K562 (cell line): ENCODE measurements around the gene CSF1. TPM values are rescaled to one million over a fixed set of nuclear protein-coding genes. Genes with fewer than 3 reads are reported as not detected.
A peak's percentile ranks its signal among the peaks of the same experiment; 100 is the strongest.

Source experiments
- ATAC-seq: fragments of 200-7000 bp; cut with Tn5 transposase; 3 replicates; pipeline ENCODE4 v1.9.1; 2020; ENCODE audit warnings: moderate library complexity
- BruUV-seq: library from RNA; stranded (reverse); fragments of 400-500 nt; replicated peaks from 2 replicates; lab custom pipeline; 2021; lab: Mats Ljungman, UMichigan
- CTCF ChIA-PET: fragments of 300-600 bp; formaldehyde crosslinking; extraction: SDS; loops from one replicate; lab custom pipeline; 2021; ENCODE audit warnings: low intra/inter-chr PET ratio; lab: Yijun Ruan, JAX
- POLR2A ChIA-PET: fragments of 300-600, 350-650 bp; sonication (Branson Sonifier 250); formaldehyde crosslinking; extraction: SDS; loops from one replicate; lab custom pipeline; 2021; ENCODE audit warnings: antibody characterized with exemption, inconsistent platforms; lab: Yijun Ruan, JAX
- DNase-seq, 4 experiments: peaks; one replicate each; pipeline versions ENCODE4 v3.0.0 to v3.0.0-alpha.2; 2011 to 2018; ENCODE audit warnings: low spot score in 3 of 4, mixed read lengths in 3 of 4; ENCODE audit errors: extremely low read depth in 1 of 4
- FAIRE-seq: peaks from 2 replicates; lab custom pipeline; 2011; peaks lifted over from hg19 to GRCh38; lab: Jason Lieb, UNC
- H2AFZ ChIP-seq: 2 replicates; pipeline ENCODE4 v1.6.0; 2011; ENCODE audit warnings: low read depth, low read length, control low read depth, inconsistent platforms
- H3K27ac ChIP-seq: fragments of 200-600 bp; 3 replicates; pipeline ENCODE4 v1.8.0; 2011; ENCODE audit warnings: low read depth, mild to moderate bottlenecking, control low read depth, inconsistent platforms, low read length, moderate library complexity, mixed read lengths; ENCODE audit errors: extremely low read depth
- H3K27me3 ChIP-seq, 2 experiments: fragments of 300-600 bp in 1 of 2; 2 replicates in 1 of 2; 3 replicates in 1 of 2; pipeline versions ENCODE4 v1.6.0 to v1.8.0; 2011; ENCODE audit warnings: inconsistent platforms in 2 of 2, low read length in 2 of 2, mild to moderate bottlenecking in 1 of 2, mixed read lengths in 1 of 2, moderate library complexity in 1 of 2; ENCODE audit not compliant: control insufficient read depth in 2 of 2, insufficient read depth in 2 of 2
- H3K36me3 ChIP-seq: fragments of 300-600 bp; 3 replicates; pipeline ENCODE4 v1.8.0; 2011; ENCODE audit warnings: mild to moderate bottlenecking, low read length, inconsistent platforms; ENCODE audit not compliant: control insufficient read depth, insufficient read depth
- H3K4me1 ChIP-seq, 2 experiments: fragments of 200-600 bp in 1 of 2; replicated peaks in 1 of 2; 2 replicates in 1 of 2; 3 replicates in 1 of 2; pipeline versions ENCODE4 v1.5.1 to v1.8.0; 2011; ENCODE audit warnings: inconsistent platforms in 2 of 2, low read length in 2 of 2, mild to moderate bottlenecking in 1 of 2, mixed read lengths in 1 of 2, moderate library complexity in 1 of 2; ENCODE audit not compliant: control insufficient read depth in 2 of 2, insufficient read depth in 2 of 2
- H3K4me2 ChIP-seq: 2 replicates; pipeline ENCODE4 v1.6.1; 2011; ENCODE audit warnings: low read length, control low read depth, inconsistent platforms, mixed read lengths; ENCODE audit not compliant: insufficient read depth
- H3K4me3 ChIP-seq: fragments of 200-600 bp; sonication (generic), shearing (Covaris generic); 2 replicates; pipeline ENCODE4 v1.5.1; 2016; ENCODE audit warnings: control low read depth, inconsistent platforms
- H3K79me2 ChIP-seq: fragments of 200-600 bp; 3 replicates; pipeline ENCODE4 v1.8.0; 2011; ENCODE audit warnings: low read length, inconsistent platforms; ENCODE audit not compliant: control insufficient read depth, insufficient read depth
- H3K9ac ChIP-seq, 2 experiments: 2 replicates each; pipeline versions ENCODE4 v1.6.0 to v1.6.1; 2011; ENCODE audit warnings: low read depth in 2 of 2, low read length in 2 of 2, control low read depth in 1 of 2, inconsistent platforms in 1 of 2, mild to moderate bottlenecking in 1 of 2, mixed read lengths in 1 of 2; ENCODE audit not compliant: insufficient read depth in 1 of 2
- H3K9me1 ChIP-seq: one replicate; pipeline ENCODE4 v1.6.0; 2011; ENCODE audit warnings: inconsistent platforms, mild to moderate bottlenecking, low read length, moderate library complexity; ENCODE audit not compliant: control insufficient read depth, insufficient read depth
- H3K9me3 ChIP-seq: replicated peaks from 2 replicates; pipeline ENCODE4 v1.5.1; 2011; ENCODE audit warnings: low read depth, low read length, inconsistent platforms; ENCODE audit not compliant: control insufficient read depth, insufficient read depth
- H4K20me1 ChIP-seq: replicated peaks from 2 replicates; pipeline ENCODE4 v1.6.1; 2011; ENCODE audit warnings: low read length, inconsistent platforms, mixed read lengths; ENCODE audit not compliant: control insufficient read depth, insufficient read depth
- CBFA2T2 ChIP-seq: fragments of 450-650 bp; conservative IDR thresholded peaks from 2 replicates; pipeline ENCODE4 v1.6.1; 2017; ENCODE audit warnings: mild to moderate bottlenecking
- CEBPG ChIP-seq, 3 experiments: fragments of 200-800 bp in 1 of 3; sonication (Bioruptor generic) in 1 of 3; sonication (generic) in 1 of 3; formaldehyde crosslinking in 1 of 3; IDR thresholded peaks in 2 of 3; conservative IDR thresholded peaks in 1 of 3; 2 replicates each; pipeline versions ENCODE4 v1.6.1 to v1.8.0; 2016 to 2022; ENCODE audit warnings: missing compliant biosample characterization in 2 of 3, missing genetic modification characterization in 2 of 3, mild to moderate bottlenecking in 1 of 3, missing genetic modification reagents in 1 of 3
- ZFP1 ChIP-seq: fragments of 450-650 bp; formaldehyde crosslinking; IDR thresholded peaks from 2 replicates; pipeline ENCODE4 v1.4.0; 2020; ENCODE audit warnings: mild to moderate bottlenecking, mixed read lengths
- ZFP36 ChIP-seq: fragments of 150-350 bp; IDR thresholded peaks from 2 replicates; pipeline ENCODE4 v1.6.1; 2018; ENCODE audit warnings: low read length, low read depth; ENCODE audit not compliant: partially characterized antibody
- ZNF436 ChIP-seq: fragments of 250-450, 450-650 bp; sonication (Bioruptor Pico); formaldehyde crosslinking; IDR thresholded peaks from 2 replicates; pipeline ENCODE4 v1.7.0; 2020; ENCODE audit warnings: mild to moderate bottlenecking
- WGBS: fragments of 100-300 bp; shearing (Covaris generic); methylation state at CpG from one replicate; pipeline ENCODE4 v1.1.6; 2016; ENCODE audit warnings: low coverage, mixed read lengths; ENCODE audit not compliant: insufficient coverage; ENCODE audit errors: missing lambda C conversion rate; 5-methylcytosine and 5-hydroxymethylcytosine counted together
- in situ Hi-C: fragments of 300-500 bp; cut with MboI; formaldehyde crosslinking; loops from 4 replicates; pipeline ENCODE4 v1.15.0; 2018; ENCODE audit warnings: inconsistent platforms, mixed read lengths
- intact Hi-C: fragments of 100-400 bp; cut with micrococcal nuclease; formaldehyde crosslinking; loops from 2 replicates; pipeline ENCODE4 v1.14.2; 2022
- polyA plus RNA-seq, 8 experiments: library from polyadenylated mRNA; depleted of rRNA in 4 of 8; stranded (reverse) in 5 of 8; unstranded in 3 of 8; fragments of >200 nt; fragmentation: Nextera tagmentation in 2 of 8; fragmentation: Illumina TruSeq in 1 of 8; extraction: Ambion mirVana in 2 of 8; extraction: Trizol in 1 of 8; gene quantifications; 2 replicates each; pipeline versions ENCODE4 v1.2.1 to v1.2.3, GENCODE V29; 2011 to 2014; ENCODE audit warnings: inconsistent platforms in 1 of 8, missing spikeins in 1 of 8
- total RNA-seq, 7 experiments: library from RNA; depleted of rRNA in 6 of 7; stranded (reverse); fragments of >200 nt in 6 of 7; fragmentation: Illumina TruSeq in 2 of 7; extraction: Trizol in 2 of 7; gene quantifications; 2 replicates each; pipeline versions ENCODE4 v1.2.1 to v1.2.3, GENCODE V29; 2011 to 2021; ENCODE audit warnings: low replicate concordance in 1 of 7

The CSF1 gene
- total and polyA plus RNA-seq, 9 of the 15 experiments (the other 6 are each of a cell fraction or from before 2014, with no cell fraction given): 0.18 to 11.8 (median 2.8) TPM

- FAIRE-seq: no peak
- in situ Hi-C loops (no loop called here), intact Hi-C loops (no loop called here)
- ATAC-seq: no peak
- Histone ChIP-seq H3K27ac (no peak overlapping the region), H3K4me2 (no peak overlapping the region), H3K9ac (no peak overlapping the region), H3K9me3 (no peaks in the 10 kb centered on the region), H3K27me3 (no peaks in the 10 kb centered on the region), H3K4me1 (peaks cover 9 to 18% of the 10 kb centered on the region in 2 experiments; a peak in 4 of 5 replicates), H3K9me1 (no peaks in the 10 kb centered on the region), H3K36me3 (no peaks in the 10 kb centered on the region), H3K79me2 (no peaks in the 10 kb centered on the region), H3K4me3 (no peak overlapping the region), H2AFZ (peak overlapping the region; percentile 63), H4K20me1 (no peaks in the 10 kb centered on the region)
- no peak for DNase-seq
- 60% methylated on average over 4 of the region's 4 CpGs for WGBS
- ChIA-PET CTCF (no interaction called here), POLR2A (interaction anchor here (0.5 to 1.8 kb wide), 5 partner anchors 10 to 481 kb away, joined by 3 to 14 read pairs (median 3); no protein-coding TSS in a partner anchor)
- no TSS peak for BruUV-seq
- peak; percentile 94 for TF ChIP-seq ZFP36
- TF ChIP-seq CEBPG (CRISPR knock-in tag; IDR thresholded peaks at IDR 0.05): no peak
- 0 out of 4 replicates have a peak, but pooled peaks of 1 of the 2 experiments have one; percentile 8 for TF ChIP-seq CEBPG (tag; conservative IDR thresholded peaks at IDR 0.05 in 1 of 2, IDR thresholded peaks at IDR 0.05 in 1 of 2)
- no peak for TF ChIP-seq ZFP1 (CRISPR knock-in tag)
- 0 out of 2 replicates have a peak, but pooled peaks have one; percentile 10 for TF ChIP-seq ZNF436 (CRISPR knock-in tag)
- no peak for TF ChIP-seq CBFA2T2
Measured at GRCh38 chr1:109876617-109877316, 33.9 kb upstream of the CSF1 start.
